NCI-H82 treated with DMSO at 0.1 percent for 48 hours (cell line): ENCODE data around the gene IQCN.

Experiments
- DNase-seq: peaks from one replicate; lab custom pipeline; 2025; ENCODE audit not compliant: unreplicated experiment; lab: John Stamatoyannopoulos, UW

IQCN gene

GRCh38 chr19:18306888-18307260, 32.6 kb upstream of the IQCN start:
- no peak for DNase-seq

- DNase-seq = no peak
Observed at GRCh38 chr19:18306209-18306887, 32.1 kb upstream of the IQCN start.

- no peak for DNase-seq
Observed at GRCh38 chr19:18304458-18305310, 30.4 kb upstream of the IQCN start.

- peak; percentile 41 for DNase-seq
Observed at GRCh38 chr19:18304208-18304457, 29.9 kb upstream of the IQCN start.

GRCh38 chr19:18301718-18302111, 27.5 kb upstream of the IQCN start:
- DNase-seq = no peak

GRCh38 chr19:18300930-18301717, 26.9 kb upstream of the IQCN start:
- DNase-seq = no peak

- DNase-seq = no peak
Observed at GRCh38 chr19:18299654-18300053, 25.4 kb upstream of the IQCN start.

- DNase-seq = no peak
Observed at GRCh38 chr19:18298601-18299000, 24.3 kb upstream of the IQCN start.

- no peak for DNase-seq
Observed at GRCh38 chr19:18297308-18297707, 23.1 kb upstream of the IQCN start.

- DNase-seq = no peak
Observed at GRCh38 chr19:18295034-18295451, 20.8 kb upstream of the IQCN start.

GRCh38 chr19:18294467-18294864, 20.2 kb upstream of the IQCN start:
- no peak for DNase-seq

- DNase-seq = peak; percentile 88
Observed at GRCh38 chr19:18293642-18294466, 19.6 kb upstream of the IQCN start.

- peak; percentile 86 for DNase-seq
Observed at GRCh38 chr19:18292810-18293641, 18.8 kb upstream of the IQCN start.

- DNase-seq = no peak
Observed at GRCh38 chr19:18292462-18292809, 18.2 kb upstream of the IQCN start.

GRCh38 chr19:18291590-18292461, 17.6 kb upstream of the IQCN start:
- DNase-seq = peak; percentile 29

- DNase-seq = no peak
Observed at GRCh38 chr19:18291019-18291524, 16.8 kb upstream of the IQCN start.

GRCh38 chr19:18290302-18291018, 16.2 kb upstream of the IQCN start:
- no peak for DNase-seq

GRCh38 chr19:18289471-18290301, 15.4 kb upstream of the IQCN start:
- DNase-seq = no peak
